HepG2 (cell line): Measurements from ENCODE around the gene ETV2. TPM values are rescaled to one million over a fixed set of nuclear protein-coding genes. Genes with fewer than 3 reads are reported as not detected.

ENCODE experiments used
- JUND ChIP-seq: sonication (generic); formaldehyde crosslinking; IDR thresholded peaks from 2 replicates; pipeline ENCODE4 v1.8.0; 2022; ENCODE audit warnings: mild to moderate bottlenecking, missing genetic modification reagents
- KDM2A ChIP-seq: sonication (generic); formaldehyde crosslinking; IDR thresholded peaks from 2 replicates; pipeline ENCODE4 v1.4.0; 2020; ENCODE audit warnings: low read depth, missing genetic modification reagents, borderline replicate concordance
- KLF12 ChIP-seq: sonication (generic); formaldehyde crosslinking; IDR thresholded peaks from 2 replicates; pipeline ENCODE4 v1.4.0; 2020; ENCODE audit warnings: missing genetic modification reagents, borderline replicate concordance
- KLF13 ChIP-seq: sonication (generic); formaldehyde crosslinking; IDR thresholded peaks from 2 replicates; pipeline ENCODE4 v1.4.0; 2020; ENCODE audit warnings: mild to moderate bottlenecking, missing genetic modification reagents
- MBD4 ChIP-seq: IDR thresholded peaks from 2 replicates; pipeline ENCODE4 v1.6.1; 2012; ENCODE audit warnings: low read length, inconsistent platforms, borderline replicate concordance
- MEIS2 ChIP-seq: sonication (generic); formaldehyde crosslinking; IDR thresholded peaks from 2 replicates; pipeline ENCODE4 v1.9.0; 2021; ENCODE audit warnings: mild to moderate bottlenecking, missing genetic modification reagents
- RBM22 ChIP-seq: fragments of 200-400 bp; formaldehyde crosslinking; optimal IDR thresholded peaks from 2 replicates; pipeline ENCODE3; 2017; ENCODE audit warnings: mild to moderate bottlenecking, low read length, moderate library complexity
- RNF2 ChIP-seq: fragments of 450-650 bp; conservative IDR thresholded peaks from 2 replicates; pipeline ENCODE4 v1.6.1; 2016; ENCODE audit warnings: low read depth
- TSC22D2 ChIP-seq: sonication (generic); formaldehyde crosslinking; IDR thresholded peaks from 2 replicates; pipeline ENCODE4 v1.5.1; 2020; ENCODE audit warnings: missing genetic modification reagents, mild to moderate bottlenecking, borderline replicate concordance
- ZKSCAN8 ChIP-seq: IDR thresholded peaks from 2 replicates; pipeline ENCODE4 v1.6.1; 2016; ENCODE audit warnings: borderline replicate concordance, missing genetic modification reagents, missing compliant biosample characterization
- ZNF263 ChIP-seq: sonication (generic); formaldehyde crosslinking; IDR thresholded peaks from 2 replicates; pipeline ENCODE4 v1.4.0; 2020; ENCODE audit warnings: missing genetic modification reagents
- ZNF34 ChIP-seq: sonication (generic); formaldehyde crosslinking; IDR thresholded peaks from 2 replicates; pipeline ENCODE4 v1.4.0; 2020; ENCODE audit warnings: mild to moderate bottlenecking, missing genetic modification reagents, borderline replicate concordance
- ZNF563 ChIP-seq: sonication (generic); formaldehyde crosslinking; IDR thresholded peaks from 2 replicates; pipeline ENCODE4 v1.8.0; 2022; ENCODE audit warnings: mild to moderate bottlenecking, moderate library complexity, missing genetic modification reagents
- ZNF572 ChIP-seq: sonication (generic); formaldehyde crosslinking; IDR thresholded peaks from 2 replicates; pipeline ENCODE4 v1.5.1; 2020; ENCODE audit warnings: mild to moderate bottlenecking, missing genetic modification reagents
- ZSCAN12 ChIP-seq: sonication (generic); formaldehyde crosslinking; IDR thresholded peaks from 2 replicates; pipeline ENCODE4 v1.9.0; 2021; ENCODE audit warnings: mild to moderate bottlenecking, missing genetic modification reagents
- polyA plus RNA-seq, 8 experiments: library from polyadenylated mRNA; depleted of rRNA in 3 of 8; stranded (reverse) in 7 of 8; unstranded in 1 of 8; fragments of >200 nt; fragmentation: Illumina TruSeq in 4 of 8; extraction: Trizol in 4 of 8; gene quantifications; 2 replicates each; pipeline versions ENCODE4 v1.2.1 to v1.2.3, GENCODE V29; 2011 to 2016; ENCODE audit warnings: low read depth in 4 of 8, missing spikeins in 1 of 8, mixed read lengths in 1 of 8; ENCODE audit not compliant: insufficient read depth in 1 of 8
- total RNA-seq, 5 experiments: library from RNA; depleted of rRNA; stranded (reverse); fragments of >200 nt; fragmentation: Illumina TruSeq; extraction: Trizol; gene quantifications; 2 replicates each; pipeline ENCODE4 v1.2.3, GENCODE V29; 2016; ENCODE audit warnings: low read depth in 1 of 5
- TF ChIP-seq, protein P1 (sequence below): sonication (generic); formaldehyde crosslinking; IDR thresholded peaks from 2 replicates; pipeline ENCODE4 v1.5.1; 2020; ENCODE audit warnings: missing genetic modification reagents, mild to moderate bottlenecking, borderline replicate concordance
- TF ChIP-seq, protein P2 (sequence below): sonication (generic); formaldehyde crosslinking; IDR thresholded peaks from 2 replicates; pipeline ENCODE4 v1.5.0; 2020; ENCODE audit warnings: mild to moderate bottlenecking, missing genetic modification reagents, borderline replicate concordance
- TF ChIP-seq, protein P3 (sequence below): sonication (generic); formaldehyde crosslinking; IDR thresholded peaks from 2 replicates; pipeline ENCODE4 v1.5.0; 2020; ENCODE audit warnings: missing genetic modification reagents
- TF ChIP-seq, protein P4 (sequence below): sonication (generic); formaldehyde crosslinking; IDR thresholded peaks from 2 replicates; pipeline ENCODE4 v1.5.0; 2020; ENCODE audit warnings: mild to moderate bottlenecking, missing genetic modification reagents
- TF ChIP-seq, protein P5 (sequence below): sonication (generic); formaldehyde crosslinking; IDR thresholded peaks from 2 replicates; pipeline ENCODE4 v1.5.0; 2020; ENCODE audit warnings: missing genetic modification reagents

The ETV2 gene
- total and polyA plus RNA-seq, 2 of the 13 experiments (the other 11 are each of a cell fraction or from before 2014, with no cell fraction given) = 0.07 to 0.20 TPM

DNA sequence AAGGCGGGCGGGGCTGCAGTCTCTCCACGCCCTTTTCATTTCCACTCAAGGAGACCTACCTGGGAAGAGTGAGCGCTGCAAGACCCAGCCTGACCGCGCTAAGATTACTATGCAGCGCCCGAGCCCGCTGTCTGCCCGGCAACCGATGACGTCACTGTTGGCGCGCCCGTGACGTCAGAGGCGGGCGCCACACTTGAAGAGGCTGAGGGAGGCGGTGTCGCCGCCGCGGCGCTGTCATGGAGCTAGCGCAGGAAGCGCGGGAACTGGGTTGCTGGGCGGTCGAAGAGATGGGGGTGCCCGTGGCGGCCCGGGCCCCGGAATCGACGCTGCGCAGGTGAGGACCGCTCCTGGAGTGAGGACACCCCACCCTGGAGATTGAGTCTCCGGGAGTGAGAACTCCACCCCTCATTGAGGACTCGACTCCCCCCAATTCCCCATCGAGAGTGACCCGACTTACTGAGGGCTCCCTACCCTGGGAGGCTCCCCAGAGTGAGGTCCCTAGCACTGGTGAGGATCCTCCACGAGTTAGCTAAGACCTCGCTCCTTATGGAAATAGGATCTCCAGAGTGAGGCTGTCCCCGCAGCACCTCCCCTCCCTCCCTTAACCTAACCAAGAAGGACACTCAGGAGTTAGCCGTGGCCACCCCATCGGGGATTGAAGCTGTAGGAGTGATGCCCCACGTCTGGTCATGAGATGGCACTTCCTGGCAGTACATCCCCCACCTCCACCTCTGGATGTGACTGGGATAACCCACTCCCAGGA, 28.8 kb upstream of the ETV2 start, which contains the start of gene HAUS5 (continued):
- TF ChIP-seq ZNF263 (CRISPR knock-in tag) (peak; percentile 61), KLF12 (CRISPR knock-in tag) (no peak), KLF13 (CRISPR knock-in tag) (no peak), JUND (CRISPR knock-in tag) (peak; percentile 76; the same call in 1 of the 2 replicates), ZNF572 (no peak), RBM22 (no peak), ZNF563 (CRISPR knock-in tag) (peak; percentile 77; the same call in 1 of the 2 replicates), TSC22D2 (CRISPR knock-in tag) (no peak), KDM2A (CRISPR knock-in tag) (peak; percentile 92), MEIS2 (peak; percentile 53; the same call in 1 of the 2 replicates), ZSCAN12 (CRISPR knock-in tag) (no peak), RNF2 (no peak), MBD4 (no peak), ZNF34 (CRISPR knock-in tag) (no peak), ZKSCAN8 (CRISPR knock-in tag) (no peak)
- TF ChIP-seq, protein P1, sequence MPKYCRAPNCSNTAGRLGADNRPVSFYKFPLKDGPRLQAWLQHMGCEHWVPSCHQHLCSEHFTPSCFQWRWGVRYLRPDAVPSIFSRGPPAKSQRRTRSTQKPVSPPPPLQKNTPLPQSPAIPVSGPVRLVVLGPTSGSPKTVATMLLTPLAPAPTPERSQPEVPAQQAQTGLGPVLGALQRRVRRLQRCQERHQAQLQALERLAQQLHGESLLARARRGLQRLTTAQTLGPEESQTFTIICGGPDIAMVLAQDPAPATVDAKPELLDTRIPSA = no peak
- TF ChIP-seq, protein P2, sequence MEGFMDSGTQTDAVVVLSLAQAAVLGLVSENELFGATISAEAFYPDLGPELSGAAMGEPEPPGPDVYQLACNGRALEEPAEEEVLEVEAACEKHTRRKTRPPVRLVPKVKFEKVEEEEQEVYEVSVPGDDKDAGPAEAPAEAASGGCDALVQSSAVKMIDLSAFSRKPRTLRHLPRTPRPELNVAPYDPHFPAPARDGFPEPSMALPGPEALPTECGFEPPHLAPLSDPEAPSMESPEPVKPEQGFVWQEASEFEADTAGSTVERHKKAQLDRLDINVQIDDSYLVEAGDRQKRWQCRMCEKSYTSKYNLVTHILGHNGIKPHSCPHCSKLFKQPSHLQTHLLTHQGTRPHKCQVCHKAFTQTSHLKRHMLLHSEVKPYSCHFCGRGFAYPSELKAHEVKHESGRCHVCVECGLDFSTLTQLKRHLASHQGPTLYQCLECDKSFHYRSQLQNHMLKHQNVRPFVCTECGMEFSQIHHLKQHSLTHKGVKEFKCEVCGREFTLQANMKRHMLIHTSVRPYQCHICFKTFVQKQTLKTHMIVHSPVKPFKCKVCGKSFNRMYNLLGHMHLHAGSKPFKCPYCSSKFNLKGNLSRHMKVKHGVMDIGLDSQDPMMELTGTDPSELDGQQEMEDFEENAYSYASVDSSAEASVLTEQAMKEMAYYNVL = no peak
- TF ChIP-seq, protein P3, sequence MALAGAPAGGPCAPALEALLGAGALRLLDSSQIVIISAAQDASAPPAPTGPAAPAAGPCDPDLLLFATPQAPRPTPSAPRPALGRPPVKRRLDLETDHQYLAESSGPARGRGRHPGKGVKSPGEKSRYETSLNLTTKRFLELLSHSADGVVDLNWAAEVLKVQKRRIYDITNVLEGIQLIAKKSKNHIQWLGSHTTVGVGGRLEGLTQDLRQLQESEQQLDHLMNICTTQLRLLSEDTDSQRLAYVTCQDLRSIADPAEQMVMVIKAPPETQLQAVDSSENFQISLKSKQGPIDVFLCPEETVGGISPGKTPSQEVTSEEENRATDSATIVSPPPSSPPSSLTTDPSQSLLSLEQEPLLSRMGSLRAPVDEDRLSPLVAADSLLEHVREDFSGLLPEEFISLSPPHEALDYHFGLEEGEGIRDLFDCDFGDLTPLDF (CRISPR knock-in tag) = peak; percentile 91
- TF ChIP-seq, protein P4, sequence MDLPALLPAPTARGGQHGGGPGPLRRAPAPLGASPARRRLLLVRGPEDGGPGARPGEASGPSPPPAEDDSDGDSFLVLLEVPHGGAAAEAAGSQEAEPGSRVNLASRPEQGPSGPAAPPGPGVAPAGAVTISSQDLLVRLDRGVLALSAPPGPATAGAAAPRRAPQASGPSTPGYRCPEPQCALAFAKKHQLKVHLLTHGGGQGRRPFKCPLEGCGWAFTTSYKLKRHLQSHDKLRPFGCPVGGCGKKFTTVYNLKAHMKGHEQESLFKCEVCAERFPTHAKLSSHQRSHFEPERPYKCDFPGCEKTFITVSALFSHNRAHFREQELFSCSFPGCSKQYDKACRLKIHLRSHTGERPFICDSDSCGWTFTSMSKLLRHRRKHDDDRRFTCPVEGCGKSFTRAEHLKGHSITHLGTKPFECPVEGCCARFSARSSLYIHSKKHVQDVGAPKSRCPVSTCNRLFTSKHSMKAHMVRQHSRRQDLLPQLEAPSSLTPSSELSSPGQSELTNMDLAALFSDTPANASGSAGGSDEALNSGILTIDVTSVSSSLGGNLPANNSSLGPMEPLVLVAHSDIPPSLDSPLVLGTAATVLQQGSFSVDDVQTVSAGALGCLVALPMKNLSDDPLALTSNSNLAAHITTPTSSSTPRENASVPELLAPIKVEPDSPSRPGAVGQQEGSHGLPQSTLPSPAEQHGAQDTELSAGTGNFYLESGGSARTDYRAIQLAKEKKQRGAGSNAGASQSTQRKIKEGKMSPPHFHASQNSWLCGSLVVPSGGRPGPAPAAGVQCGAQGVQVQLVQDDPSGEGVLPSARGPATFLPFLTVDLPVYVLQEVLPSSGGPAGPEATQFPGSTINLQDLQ = no peak
- TF ChIP-seq, protein P5, sequence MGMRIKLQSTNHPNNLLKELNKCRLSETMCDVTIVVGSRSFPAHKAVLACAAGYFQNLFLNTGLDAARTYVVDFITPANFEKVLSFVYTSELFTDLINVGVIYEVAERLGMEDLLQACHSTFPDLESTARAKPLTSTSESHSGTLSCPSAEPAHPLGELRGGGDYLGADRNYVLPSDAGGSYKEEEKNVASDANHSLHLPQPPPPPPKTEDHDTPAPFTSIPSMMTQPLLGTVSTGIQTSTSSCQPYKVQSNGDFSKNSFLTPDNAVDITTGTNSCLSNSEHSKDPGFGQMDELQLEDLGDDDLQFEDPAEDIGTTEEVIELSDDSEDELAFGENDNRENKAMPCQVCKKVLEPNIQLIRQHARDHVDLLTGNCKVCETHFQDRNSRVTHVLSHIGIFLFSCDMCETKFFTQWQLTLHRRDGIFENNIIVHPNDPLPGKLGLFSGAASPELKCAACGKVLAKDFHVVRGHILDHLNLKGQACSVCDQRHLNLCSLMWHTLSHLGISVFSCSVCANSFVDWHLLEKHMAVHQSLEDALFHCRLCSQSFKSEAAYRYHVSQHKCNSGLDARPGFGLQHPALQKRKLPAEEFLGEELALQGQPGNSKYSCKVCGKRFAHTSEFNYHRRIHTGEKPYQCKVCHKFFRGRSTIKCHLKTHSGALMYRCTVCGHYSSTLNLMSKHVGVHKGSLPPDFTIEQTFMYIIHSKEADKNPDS (CRISPR knock-in tag) = no peak
